MCF 10A (cell line): ENCODE measurements around the gene RNF150. TPM values are rescaled to one million over a fixed set of nuclear protein-coding genes. Genes with fewer than 3 reads are reported as not detected.

Source experiments
- BruUV-seq: library from RNA; stranded (reverse); fragments of 400-500 nt; replicated peaks from 2 replicates; lab custom pipeline; 2021; lab: Mats Ljungman, UMichigan
- CTCF ChIA-PET: fragments of 300-600 bp; sonication (Branson Sonifier 250); formaldehyde crosslinking; extraction: SDS; loops from one replicate; lab custom pipeline; 2021; ENCODE audit warnings: antibody characterized with exemption, inconsistent platforms; lab: Yijun Ruan, JAX
- POLR2A ChIA-PET: fragments of 300-600, 350-650 bp; sonication (Branson Sonifier 250); formaldehyde crosslinking; extraction: SDS; loops from one replicate; lab custom pipeline; 2020; ENCODE audit warnings: antibody characterized with exemption, inconsistent platforms; lab: Yijun Ruan, JAX
- DNase-seq: peaks from one replicate; pipeline ENCODE4 v3.0.0-alpha.2; 2018; ENCODE audit not compliant: unreplicated experiment
- H3K27ac Mint-ChIP-seq: one replicate; pipeline ENCODE4 v1.8.0; 2022; ENCODE audit warnings: mild to moderate bottlenecking, low read depth, mixed read lengths; ENCODE audit not compliant: unreplicated experiment
- H3K27me3 Mint-ChIP-seq: one replicate; pipeline ENCODE4 v1.8.0; 2022; ENCODE audit warnings: mixed read lengths; ENCODE audit not compliant: insufficient read depth, unreplicated experiment
- H3K36me3 Mint-ChIP-seq: one replicate; pipeline ENCODE4 v1.8.0; 2022; ENCODE audit warnings: mild to moderate bottlenecking, moderate library complexity, mixed read lengths; ENCODE audit not compliant: insufficient read depth, unreplicated experiment
- H3K4me1 Mint-ChIP-seq: one replicate; pipeline ENCODE4 v1.8.0; 2022; ENCODE audit warnings: mixed read lengths; ENCODE audit not compliant: insufficient read depth, unreplicated experiment
- H3K4me3 Mint-ChIP-seq: one replicate; pipeline ENCODE4 v1.8.0; 2022; ENCODE audit warnings: mild to moderate bottlenecking, moderate library complexity, mixed read lengths; ENCODE audit not compliant: unreplicated experiment
- H3K9me3 Mint-ChIP-seq: one replicate; pipeline ENCODE4 v1.8.0; 2022; ENCODE audit warnings: mixed read lengths; ENCODE audit not compliant: unreplicated experiment
- intact Hi-C: fragments of 100-400 bp; cut with micrococcal nuclease; formaldehyde crosslinking; loops from 2 replicates; pipeline ENCODE4 v1.14.1; 2022
- total RNA-seq: library from RNA; stranded (reverse); gene quantifications from 2 replicates; pipeline ENCODE4 v1.2.3, GENCODE V29; 2022
- TF ChIP-seq, protein P1 (sequence below): fragments of 200-600 bp; IDR thresholded peaks from one replicate; pipeline ENCODE4 v1.8.0; 2022; ENCODE audit warnings: antibody characterized with exemption, mild to moderate bottlenecking; ENCODE audit not compliant: unreplicated experiment

Gene RNF150
- total RNA-seq, 1 experiment from 2014 or later = 0.44 TPM

DNA sequence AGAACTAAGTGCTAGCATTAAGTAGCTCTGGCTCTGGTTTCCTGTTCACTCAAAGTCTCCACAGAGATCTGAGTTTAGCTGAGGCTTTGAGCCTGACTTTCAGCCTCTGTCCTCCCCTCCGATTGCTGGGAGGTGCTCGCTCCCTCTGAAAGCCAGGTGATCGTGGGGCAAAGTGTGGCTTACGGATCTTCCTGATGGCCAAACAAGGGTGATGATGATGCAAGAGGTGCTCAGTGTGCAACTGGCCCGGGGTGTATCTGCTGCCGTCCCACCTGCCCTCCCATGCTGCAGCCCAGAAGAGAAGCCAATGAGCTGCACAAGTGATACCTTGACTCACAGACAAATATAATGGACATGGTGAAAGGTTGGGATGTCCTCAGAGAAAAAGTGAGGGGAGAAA, 207.9 kb downstream of the RNF150 start:
- no peaks in the 10 kb centered on the region for H3K36me3 Mint-ChIP-seq
- H3K9me3 Mint-ChIP-seq = no peaks in the 10 kb centered on the region
- TF ChIP-seq, protein P1, sequence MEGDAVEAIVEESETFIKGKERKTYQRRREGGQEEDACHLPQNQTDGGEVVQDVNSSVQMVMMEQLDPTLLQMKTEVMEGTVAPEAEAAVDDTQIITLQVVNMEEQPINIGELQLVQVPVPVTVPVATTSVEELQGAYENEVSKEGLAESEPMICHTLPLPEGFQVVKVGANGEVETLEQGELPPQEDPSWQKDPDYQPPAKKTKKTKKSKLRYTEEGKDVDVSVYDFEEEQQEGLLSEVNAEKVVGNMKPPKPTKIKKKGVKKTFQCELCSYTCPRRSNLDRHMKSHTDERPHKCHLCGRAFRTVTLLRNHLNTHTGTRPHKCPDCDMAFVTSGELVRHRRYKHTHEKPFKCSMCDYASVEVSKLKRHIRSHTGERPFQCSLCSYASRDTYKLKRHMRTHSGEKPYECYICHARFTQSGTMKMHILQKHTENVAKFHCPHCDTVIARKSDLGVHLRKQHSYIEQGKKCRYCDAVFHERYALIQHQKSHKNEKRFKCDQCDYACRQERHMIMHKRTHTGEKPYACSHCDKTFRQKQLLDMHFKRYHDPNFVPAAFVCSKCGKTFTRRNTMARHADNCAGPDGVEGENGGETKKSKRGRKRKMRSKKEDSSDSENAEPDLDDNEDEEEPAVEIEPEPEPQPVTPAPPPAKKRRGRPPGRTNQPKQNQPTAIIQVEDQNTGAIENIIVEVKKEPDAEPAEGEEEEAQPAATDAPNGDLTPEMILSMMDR = no peak
- intact Hi-C loops = no loop called here
- no peak overlapping the region for H3K27ac Mint-ChIP-seq
- POLR2A ChIA-PET = no interaction called here
- no peak overlapping the region for H3K4me3 Mint-ChIP-seq
- BruUV-seq = no TSS peak
- peaks cover 7% of the 10 kb centered on the region for H3K4me1 Mint-ChIP-seq
- CTCF ChIA-PET = no interaction called here
- no peak for DNase-seq
- no peaks in the 10 kb centered on the region for H3K27me3 Mint-ChIP-seq

DNA sequence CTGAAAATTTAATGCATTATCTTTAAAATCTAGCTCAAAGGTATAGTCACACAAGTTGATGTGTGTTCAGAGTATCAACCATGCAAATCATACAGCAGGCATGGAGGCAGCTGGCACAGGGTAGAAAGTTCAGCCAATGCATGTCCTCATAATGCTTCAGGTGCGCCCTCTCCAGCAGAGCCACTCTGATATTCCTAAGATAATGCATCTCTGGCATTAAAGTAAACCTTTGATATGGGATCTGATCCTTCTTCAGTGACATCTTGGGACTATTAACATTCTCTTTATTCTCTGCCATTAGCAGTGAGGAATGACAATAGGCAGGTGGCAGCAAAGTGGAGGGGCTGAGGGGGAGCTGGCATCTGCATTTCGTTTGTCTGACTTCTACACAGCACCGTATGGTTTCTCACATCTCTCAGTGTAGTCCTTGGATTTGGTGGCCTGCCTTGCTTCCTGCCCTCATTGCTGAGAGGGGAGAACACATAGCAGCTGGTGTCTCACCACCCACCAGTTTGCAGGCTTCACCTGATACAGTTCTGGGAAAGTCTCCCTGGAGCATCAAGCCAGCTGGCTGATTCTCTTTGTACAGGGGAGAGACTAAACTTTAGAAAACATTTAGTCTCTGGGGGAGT, 208.4 kb downstream of the RNF150 start:
- DNase-seq = no peak
- Mint-ChIP-seq H3K9me3 (no peaks in the 10 kb centered on the region), H3K27ac (no peak overlapping the region), H3K27me3 (no peaks in the 10 kb centered on the region), H3K4me1 (peaks cover 7% of the 10 kb centered on the region), H3K36me3 (no peaks in the 10 kb centered on the region), H3K4me3 (no peak overlapping the region)
- intact Hi-C loops = no loop called here
- no TSS peak for BruUV-seq
- TF ChIP-seq, protein P1 = no peak
- POLR2A ChIA-PET = no interaction called here
- CTCF ChIA-PET = no interaction called here

DNA sequence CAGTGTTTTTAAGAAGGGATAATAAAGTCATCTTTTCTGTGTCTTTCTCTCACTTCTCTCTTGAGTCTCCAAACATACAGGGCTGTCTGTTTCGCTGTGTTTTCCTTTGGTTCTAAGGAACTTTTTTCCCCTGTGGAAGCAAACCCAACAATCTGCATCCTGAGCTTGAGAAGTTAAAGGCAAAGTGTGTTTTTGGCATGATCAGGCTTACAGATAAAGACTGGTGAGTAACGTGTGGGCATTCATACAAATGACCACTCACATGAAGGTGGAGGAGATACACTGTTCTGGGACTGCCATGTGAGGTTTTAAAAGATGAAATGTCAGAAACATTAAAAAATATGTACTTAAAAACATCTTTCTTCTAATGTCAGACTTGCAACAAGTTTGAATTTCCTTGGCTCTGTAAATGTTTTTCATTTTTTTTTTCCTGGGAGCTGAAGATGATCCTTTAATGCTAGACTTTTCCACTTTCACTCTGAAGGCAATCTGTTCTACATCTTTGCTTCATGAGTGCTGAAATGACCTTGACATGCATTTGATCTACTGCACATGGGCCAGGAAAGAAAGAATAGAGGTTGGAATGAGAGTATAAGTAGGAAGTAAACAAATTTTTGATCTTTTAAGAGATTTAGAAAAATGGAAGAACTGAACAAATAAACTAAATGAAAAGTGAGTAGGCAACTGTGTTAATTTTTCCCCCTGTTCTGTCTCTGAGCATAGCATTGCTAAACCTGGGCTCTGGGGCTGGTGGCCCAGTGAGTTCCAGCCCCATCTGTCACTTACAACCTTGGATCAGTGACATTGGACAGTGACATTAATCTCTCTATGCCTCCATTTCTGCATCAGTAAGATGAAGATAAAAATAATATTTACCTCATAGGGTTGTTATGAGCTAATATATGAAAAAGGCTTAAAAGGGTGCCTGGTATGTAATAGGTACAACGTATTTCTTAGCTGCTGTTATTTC, 226.0 kb downstream of the RNF150 start:
- POLR2A ChIA-PET = interaction anchor here (0.5 to 0.7 kb wide), 2 partner anchors 43 to 713 kb away, joined by 3 read pairs; no protein-coding TSS in a partner anchor
- no peaks in the 10 kb centered on the region for H3K4me1 Mint-ChIP-seq
- no TSS peak for BruUV-seq
- intact Hi-C loops = no loop called here
- H3K9me3 Mint-ChIP-seq = no peaks in the 10 kb centered on the region
- CTCF ChIA-PET = interaction anchor here (0.5 kb wide), 1 partner anchor 23 kb away, joined by 3 read pairs; no protein-coding TSS in a partner anchor
- TF ChIP-seq, protein P1 = no peak
- H3K4me3 Mint-ChIP-seq = no peak overlapping the region
- H3K27me3 Mint-ChIP-seq = peaks cover 2% of the 10 kb centered on the region
- no peak overlapping the region for H3K27ac Mint-ChIP-seq
- DNase-seq = no peak
- H3K36me3 Mint-ChIP-seq = no peaks in the 10 kb centered on the region

DNA sequence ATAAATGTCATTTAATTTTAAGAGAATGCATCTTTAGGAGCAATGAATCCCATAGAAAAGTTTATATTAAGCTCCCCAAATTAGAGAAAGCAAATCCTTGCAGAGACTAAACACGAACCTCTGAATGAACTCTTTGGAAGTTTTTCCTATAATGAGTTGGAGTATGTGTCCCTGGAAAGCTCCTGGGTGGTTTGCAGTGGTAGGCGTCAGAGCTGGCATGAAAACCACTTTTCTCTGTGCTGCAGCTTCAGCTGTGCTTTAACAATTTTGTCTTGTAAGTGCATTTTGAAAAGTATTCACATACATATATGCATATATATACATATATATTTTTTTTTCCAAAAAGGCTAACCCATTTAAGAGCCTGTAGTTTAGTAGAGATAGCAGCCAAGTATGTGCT, 228.4 kb downstream of the RNF150 start:
- Mint-ChIP-seq H3K9me3 (no peaks in the 10 kb centered on the region), H3K4me1 (no peaks in the 10 kb centered on the region), H3K27ac (no peak overlapping the region), H3K36me3 (no peaks in the 10 kb centered on the region), H3K27me3 (peaks cover 11% of the 10 kb centered on the region), H3K4me3 (no peak overlapping the region)
- POLR2A ChIA-PET = no interaction called here
- TF ChIP-seq, protein P1 = no peak
- no peak for DNase-seq
- BruUV-seq = no TSS peak
- intact Hi-C loops = no loop called here
- CTCF ChIA-PET = interaction anchor here (0.6 kb wide), 1 partner anchor 40 kb away, joined by 3 read pairs; no protein-coding TSS in a partner anchor
